ENCODE data around the gene PRICKLE2. TPM values are rescaled to one million over a fixed set of nuclear protein-coding genes. Genes with fewer than 3 reads are reported as not detected.

Gene PRICKLE2
- total and polyA plus RNA-seq, 8 donors, result 34.3 to 48.2 (median 41.9) TPM

- no peak for ATAC-seq
- no peak for TF ChIP-seq CTCF (IDR thresholded peaks at IDR 0.05)
- peaks cover 24 to 40% of the 10 kb centered on the region in 2 donors for H3K4me1 ChIP-seq
Measured at GRCh38 chr3:64185436-64185835, 39.8 kb downstream of the PRICKLE2 start.

GRCh38 chr3:64184621-64185020, 40.6 kb downstream of the PRICKLE2 start:
- H3K27ac ChIP-seq, result no peak overlapping the region
- ATAC-seq (no peak), DNase-seq (no peak)
- H3K9me3 ChIP-seq, result no peaks in the 10 kb centered on the region
- H3K4me3 ChIP-seq, result no peak overlapping the region
- no peaks in the 10 kb centered on the region for H3K36me3 ChIP-seq
- no peaks in the 10 kb centered on the region for H3K27me3 ChIP-seq
- intact Hi-C loops (cut with DNase I), result no loop called here
- no peak for TF ChIP-seq CTCF (IDR thresholded peaks at IDR 0.05)
- peaks cover 20 to 32% of the 10 kb centered on the region in 2 donors for H3K4me1 ChIP-seq

More at GRCh38 chr3:64185436-64185835, 39.8 kb downstream of the PRICKLE2 start:
- Histone ChIP-seq H3K36me3 (no peaks in the 10 kb centered on the region), H3K4me3 (no peak overlapping the region), H3K9me3 (no peaks in the 10 kb centered on the region), H3K27me3 (no peaks in the 10 kb centered on the region), H3K27ac (no peak overlapping the region)
- intact Hi-C loops (cut with DNase I), result no loop called here
- DNase-seq, result no peak

GRCh38 chr3:64179860-64180259, 45.4 kb downstream of the PRICKLE2 start:
- Histone ChIP-seq H3K27ac (no peak overlapping the region), H3K27me3 (no peaks in the 10 kb centered on the region), H3K36me3 (no peaks in the 10 kb centered on the region), H3K9me3 (no peaks in the 10 kb centered on the region), H3K4me3 (no peak overlapping the region), H3K4me1 (no peaks in the 10 kb centered on the region)
- intact Hi-C loops (cut with DNase I), result no loop called here
- no peak for TF ChIP-seq CTCF (IDR thresholded peaks at IDR 0.05)
- DNase-seq (no peak), ATAC-seq (no peak)

- intact Hi-C loops (cut with DNase I), result no loop called here
- no peaks in the 10 kb centered on the region for H3K4me1 ChIP-seq
- no peak overlapping the region for H3K4me3 ChIP-seq
- H3K27me3 ChIP-seq, result no peaks in the 10 kb centered on the region
- no peak overlapping the region for H3K27ac ChIP-seq
- ATAC-seq (no peak), DNase-seq (no peak)
- no peaks in the 10 kb centered on the region for H3K9me3 ChIP-seq
- no peak for TF ChIP-seq CTCF (IDR thresholded peaks at IDR 0.05)
- no peaks in the 10 kb centered on the region for H3K36me3 ChIP-seq
Measured at GRCh38 chr3:64179249-64179648, 46.0 kb downstream of the PRICKLE2 start.

GRCh38 chr3:64178419-64178818, 46.8 kb downstream of the PRICKLE2 start:
- Histone ChIP-seq H3K36me3 (no peaks in the 10 kb centered on the region), H3K4me3 (no peak overlapping the region), H3K27ac (no peak overlapping the region), H3K9me3 (no peaks in the 10 kb centered on the region), H3K27me3 (no peaks in the 10 kb centered on the region), H3K4me1 (no peaks in the 10 kb centered on the region)
- TF ChIP-seq CTCF (IDR thresholded peaks at IDR 0.05), result no peak
- intact Hi-C loops (cut with DNase I), result no loop called here
- no peak for DNase-seq
- no peak for ATAC-seq

Measured in left lung (tissue), 10 donors.